ENCODE results near the gene GCN1.
"Not testable (repeated sequence)": the region's sequence is repeated elsewhere in the genome, so short reads cannot be mapped to it uniquely, and the experiment has no call there.

The GCN1 gene

GRCh38 chr12:120209851-120210250 is 15.3 kb upstream of the GCN1 start (continued):
- TF ChIP-seq, protein P1, sequence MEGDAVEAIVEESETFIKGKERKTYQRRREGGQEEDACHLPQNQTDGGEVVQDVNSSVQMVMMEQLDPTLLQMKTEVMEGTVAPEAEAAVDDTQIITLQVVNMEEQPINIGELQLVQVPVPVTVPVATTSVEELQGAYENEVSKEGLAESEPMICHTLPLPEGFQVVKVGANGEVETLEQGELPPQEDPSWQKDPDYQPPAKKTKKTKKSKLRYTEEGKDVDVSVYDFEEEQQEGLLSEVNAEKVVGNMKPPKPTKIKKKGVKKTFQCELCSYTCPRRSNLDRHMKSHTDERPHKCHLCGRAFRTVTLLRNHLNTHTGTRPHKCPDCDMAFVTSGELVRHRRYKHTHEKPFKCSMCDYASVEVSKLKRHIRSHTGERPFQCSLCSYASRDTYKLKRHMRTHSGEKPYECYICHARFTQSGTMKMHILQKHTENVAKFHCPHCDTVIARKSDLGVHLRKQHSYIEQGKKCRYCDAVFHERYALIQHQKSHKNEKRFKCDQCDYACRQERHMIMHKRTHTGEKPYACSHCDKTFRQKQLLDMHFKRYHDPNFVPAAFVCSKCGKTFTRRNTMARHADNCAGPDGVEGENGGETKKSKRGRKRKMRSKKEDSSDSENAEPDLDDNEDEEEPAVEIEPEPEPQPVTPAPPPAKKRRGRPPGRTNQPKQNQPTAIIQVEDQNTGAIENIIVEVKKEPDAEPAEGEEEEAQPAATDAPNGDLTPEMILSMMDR (tag by site-specific recombination; IDR thresholded peaks at IDR 0.05): no peak
- no peak for TF ChIP-seq ZNF654 (tag by site-specific recombination; IDR thresholded peaks at IDR 0.05; ENCODE audit: low read depth)

GRCh38 chr12:120207227-120207626 is 12.7 kb upstream of the GCN1 start:
- CTCF ChIA-PET: no interaction called here
- no peak for TF ChIP-seq KLF7 (tag by site-specific recombination; IDR thresholded peaks at IDR 0.05; ENCODE audit: borderline replicate concordance)
- TF ChIP-seq ZNF473 (tag by site-specific recombination; IDR thresholded peaks at IDR 0.05): no peak
- TF ChIP-seq KLF8 (tag by site-specific recombination; IDR thresholded peaks at IDR 0.05): no peak
- no peak for TF ChIP-seq GLI2 (tag by site-specific recombination; IDR thresholded peaks at IDR 0.05; ENCODE audit: borderline replicate concordance, low read depth)
- no peak for TF ChIP-seq ZNF18 (tag by site-specific recombination; IDR thresholded peaks at IDR 0.05)
- no peak for TF ChIP-seq ZNF610 (tag by site-specific recombination; IDR thresholded peaks at IDR 0.05; ENCODE audit: borderline replicate concordance)
- no peak for TF ChIP-seq ZNF670 (tag by site-specific recombination; IDR thresholded peaks at IDR 0.05; ENCODE audit: low read depth)
- no peak for TF ChIP-seq MEIS1 (CRISPR knock-in tag; IDR thresholded peaks at IDR 0.05; ENCODE audit: borderline replicate concordance)
- TF ChIP-seq, protein P2, sequence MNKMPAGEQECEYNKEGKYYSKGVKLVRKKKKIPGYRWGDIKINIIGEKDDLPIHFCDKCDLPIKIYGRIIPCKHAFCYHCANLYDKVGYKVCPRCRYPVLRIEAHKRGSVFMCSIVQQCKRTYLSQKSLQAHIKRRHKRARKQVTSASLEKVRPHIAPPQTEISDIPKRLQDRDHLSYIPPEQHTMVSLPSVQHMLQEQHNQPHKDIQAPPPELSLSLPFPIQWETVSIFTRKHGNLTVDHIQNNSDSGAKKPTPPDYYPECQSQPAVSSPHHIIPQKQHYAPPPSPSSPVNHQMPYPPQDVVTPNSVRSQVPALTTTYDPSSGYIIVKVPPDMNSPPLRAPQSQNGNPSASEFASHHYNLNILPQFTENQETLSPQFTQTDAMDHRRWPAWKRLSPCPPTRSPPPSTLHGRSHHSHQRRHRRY (tag by site-specific recombination; IDR thresholded peaks at IDR 0.05): no peak
- TF ChIP-seq, protein P3, sequence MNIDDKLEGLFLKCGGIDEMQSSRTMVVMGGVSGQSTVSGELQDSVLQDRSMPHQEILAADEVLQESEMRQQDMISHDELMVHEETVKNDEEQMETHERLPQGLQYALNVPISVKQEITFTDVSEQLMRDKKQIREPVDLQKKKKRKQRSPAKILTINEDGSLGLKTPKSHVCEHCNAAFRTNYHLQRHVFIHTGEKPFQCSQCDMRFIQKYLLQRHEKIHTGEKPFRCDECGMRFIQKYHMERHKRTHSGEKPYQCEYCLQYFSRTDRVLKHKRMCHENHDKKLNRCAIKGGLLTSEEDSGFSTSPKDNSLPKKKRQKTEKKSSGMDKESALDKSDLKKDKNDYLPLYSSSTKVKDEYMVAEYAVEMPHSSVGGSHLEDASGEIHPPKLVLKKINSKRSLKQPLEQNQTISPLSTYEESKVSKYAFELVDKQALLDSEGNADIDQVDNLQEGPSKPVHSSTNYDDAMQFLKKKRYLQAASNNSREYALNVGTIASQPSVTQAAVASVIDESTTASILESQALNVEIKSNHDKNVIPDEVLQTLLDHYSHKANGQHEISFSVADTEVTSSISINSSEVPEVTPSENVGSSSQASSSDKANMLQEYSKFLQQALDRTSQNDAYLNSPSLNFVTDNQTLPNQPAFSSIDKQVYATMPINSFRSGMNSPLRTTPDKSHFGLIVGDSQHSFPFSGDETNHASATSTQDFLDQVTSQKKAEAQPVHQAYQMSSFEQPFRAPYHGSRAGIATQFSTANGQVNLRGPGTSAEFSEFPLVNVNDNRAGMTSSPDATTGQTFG (tag by site-specific recombination; IDR thresholded peaks at IDR 0.05; ENCODE audit: borderline replicate concordance): no peak
- TF ChIP-seq, protein P4, sequence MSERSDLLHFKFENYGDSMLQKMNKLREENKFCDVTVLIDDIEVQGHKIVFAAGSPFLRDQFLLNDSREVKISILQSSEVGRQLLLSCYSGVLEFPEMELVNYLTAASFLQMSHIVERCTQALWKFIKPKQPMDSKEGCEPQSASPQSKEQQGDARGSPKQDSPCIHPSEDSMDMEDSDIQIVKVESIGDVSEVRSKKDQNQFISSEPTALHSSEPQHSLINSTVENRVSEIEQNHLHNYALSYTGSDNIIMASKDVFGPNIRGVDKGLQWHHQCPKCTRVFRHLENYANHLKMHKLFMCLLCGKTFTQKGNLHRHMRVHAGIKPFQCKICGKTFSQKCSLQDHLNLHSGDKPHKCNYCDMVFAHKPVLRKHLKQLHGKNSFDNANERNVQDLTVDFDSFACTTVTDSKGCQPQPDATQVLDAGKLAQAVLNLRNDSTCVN (tag by site-specific recombination; optimal IDR thresholded peaks at IDR 0.05): no peak
- no peak for TF ChIP-seq PRDM1 (tag by site-specific recombination; IDR thresholded peaks at IDR 0.05)
- TF ChIP-seq PRDM10 (tag by site-specific recombination; IDR thresholded peaks at IDR 0.05): no peak
- no peak for TF ChIP-seq ZNF157 (tag by site-specific recombination; IDR thresholded peaks at IDR 0.05)
- no peak for TF ChIP-seq ZNF174 (tag by site-specific recombination; IDR thresholded peaks at IDR 0.05)
- H3K36me3 ChIP-seq (ENCODE audit: control insufficient read depth in 2 of 2, insufficient read depth in 1 of 2, low read length in 2 of 2): peaks cover 5 to 42% of the 10 kb centered on the region in 2 experiments
- no peaks in the 10 kb centered on the region for H3K9me3 ChIP-seq (ENCODE audit: control insufficient read depth, insufficient read depth, low read depth, low read length)
- no peaks in the 10 kb centered on the region for H3K4me1 ChIP-seq (ENCODE audit: control insufficient read depth, insufficient read depth, low read length)
- POLR2A ChIA-PET: no interaction called here
- H3K27ac ChIP-seq (ENCODE audit: extremely low read depth, low read depth, low read length): no peak overlapping the region
- no peak overlapping the region for H3K4me3 ChIP-seq (ENCODE audit: low read depth, low read length)

DNA sequence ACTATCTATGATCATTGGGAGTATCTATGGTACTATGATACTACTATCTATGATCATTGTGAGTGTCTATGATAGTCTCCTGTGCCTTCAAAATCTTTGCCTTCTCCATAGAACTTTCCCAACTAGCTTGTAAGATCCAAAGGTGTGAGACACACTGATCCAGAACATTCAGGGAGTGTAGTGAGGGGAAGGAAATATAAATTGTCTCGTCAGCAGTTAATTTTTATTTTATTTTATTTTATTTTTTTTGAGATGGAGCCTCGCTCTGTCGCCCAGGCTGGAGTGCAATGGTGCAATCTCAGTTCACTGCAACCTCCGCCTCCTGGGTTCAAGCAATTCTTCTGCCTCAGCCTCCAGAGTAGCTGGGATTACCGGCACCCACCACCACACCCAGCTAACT is 12.3 kb upstream of the GCN1 start:
- H3K36me3 ChIP-seq (ENCODE audit: control insufficient read depth in 2 of 2, insufficient read depth in 1 of 2, low read length in 2 of 2): peaks cover 5 to 38% of the 10 kb centered on the region in 2 experiments
- H3K27ac ChIP-seq (ENCODE audit: extremely low read depth, low read depth, low read length); H3K9me3 ChIP-seq (ENCODE audit: control insufficient read depth, insufficient read depth, low read depth, low read length); H3K4me1 ChIP-seq (ENCODE audit: control insufficient read depth, insufficient read depth, low read length); POLR2A ChIA-PET; H3K4me3 ChIP-seq (ENCODE audit: low read depth, low read length): not testable (repeated sequence)
- CTCF ChIA-PET: interaction anchor here (1.2 kb wide), 1 partner anchor 22 kb away, joined by 6 read pairs; no protein-coding TSS in a partner anchor
